ENCODE results near the gene LAT.

DNA sequence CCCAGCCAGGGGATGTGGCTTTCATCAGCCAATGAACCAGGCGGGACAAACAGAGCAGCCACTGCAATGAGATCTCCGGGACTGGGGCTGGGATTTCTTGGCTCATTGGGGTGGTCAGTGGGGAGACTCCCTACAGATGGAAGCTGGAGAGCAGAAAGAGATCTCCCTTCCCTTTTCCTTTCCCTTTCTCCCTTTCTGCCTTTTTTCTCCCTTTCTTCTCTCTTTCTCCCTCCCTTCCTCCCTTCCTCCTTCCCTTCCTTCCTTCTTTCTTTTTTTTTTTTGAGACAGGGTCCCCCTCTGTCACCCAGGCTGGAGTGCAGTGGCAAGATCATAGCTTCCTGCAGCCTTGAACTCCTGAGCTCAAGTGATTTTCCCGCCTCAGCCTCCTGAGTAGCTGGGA is 14.0 kb downstream of the LAT start:
- TF ChIP-seq POLR2A (IDR thresholded peaks at IDR 0.05): no peak
- TF ChIP-seq, protein P1, sequence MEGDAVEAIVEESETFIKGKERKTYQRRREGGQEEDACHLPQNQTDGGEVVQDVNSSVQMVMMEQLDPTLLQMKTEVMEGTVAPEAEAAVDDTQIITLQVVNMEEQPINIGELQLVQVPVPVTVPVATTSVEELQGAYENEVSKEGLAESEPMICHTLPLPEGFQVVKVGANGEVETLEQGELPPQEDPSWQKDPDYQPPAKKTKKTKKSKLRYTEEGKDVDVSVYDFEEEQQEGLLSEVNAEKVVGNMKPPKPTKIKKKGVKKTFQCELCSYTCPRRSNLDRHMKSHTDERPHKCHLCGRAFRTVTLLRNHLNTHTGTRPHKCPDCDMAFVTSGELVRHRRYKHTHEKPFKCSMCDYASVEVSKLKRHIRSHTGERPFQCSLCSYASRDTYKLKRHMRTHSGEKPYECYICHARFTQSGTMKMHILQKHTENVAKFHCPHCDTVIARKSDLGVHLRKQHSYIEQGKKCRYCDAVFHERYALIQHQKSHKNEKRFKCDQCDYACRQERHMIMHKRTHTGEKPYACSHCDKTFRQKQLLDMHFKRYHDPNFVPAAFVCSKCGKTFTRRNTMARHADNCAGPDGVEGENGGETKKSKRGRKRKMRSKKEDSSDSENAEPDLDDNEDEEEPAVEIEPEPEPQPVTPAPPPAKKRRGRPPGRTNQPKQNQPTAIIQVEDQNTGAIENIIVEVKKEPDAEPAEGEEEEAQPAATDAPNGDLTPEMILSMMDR (IDR thresholded peaks at IDR 0.05): no peak
- TF ChIP-seq EP300 (IDR thresholded peaks at IDR 0.05): no peak
- TF ChIP-seq POLR2AphosphoS5 (IDR thresholded peaks at IDR 0.05): no peak

Measured in stomach (tissue), 4 donors.